Activated CD8-positive, alpha-beta memory T cell treated with anti-CD3 and anti-CD28 coated beads, Interleukin-2, amount 50 U/mL, for 24 hours (primary cell): ENCODE results near the gene RNF169.
"Not testable (repeated sequence)": the region's sequence is repeated elsewhere in the genome, so short reads cannot be mapped to it uniquely, and the experiment has no call there.

ENCODE experiments used
- DNase-seq: peaks from one replicate; pipeline ENCODE4 v3.0.0-alpha.2; 2020; ENCODE audit errors: extremely low read depth

RNF169 gene

GRCh38 chr11:74824285-74824982 is 75.8 kb downstream of the RNF169 start:
- DNase-seq = no peak

- DNase-seq = not testable (repeated sequence)
Measured at GRCh38 chr11:74825596-74825995, 76.9 kb downstream of the RNF169 start.

GRCh38 chr11:74826901-74827300 is 78.3 kb downstream of the RNF169 start:
- no peak for DNase-seq

- DNase-seq = no peak
Measured at GRCh38 chr11:74837191-74837590, 88.5 kb downstream of the RNF169 start.

- DNase-seq = no peak
Measured at GRCh38 chr11:74838188-74838587, 89.5 kb downstream of the RNF169 start.

GRCh38 chr11:74839446-74839845 is 90.8 kb downstream of the RNF169 start:
- no peak for DNase-seq

GRCh38 chr11:74839971-74840370 is 91.3 kb downstream of the RNF169 start:
- no peak for DNase-seq

- no peak for DNase-seq
Measured at GRCh38 chr11:74840486-74840885, 91.8 kb downstream of the RNF169 start.

GRCh38 chr11:74842967-74843366 is 94.3 kb downstream of the RNF169 start:
- no peak for DNase-seq

GRCh38 chr11:74844072-74844471 is 95.4 kb downstream of the RNF169 start:
- no peak for DNase-seq

GRCh38 chr11:74844865-74845264 is 96.2 kb downstream of the RNF169 start:
- no peak for DNase-seq

- no peak for DNase-seq
Measured at GRCh38 chr11:74845978-74846517, 97.4 kb downstream of the RNF169 start.

GRCh38 chr11:74846770-74847169 is 98.1 kb downstream of the RNF169 start:
- DNase-seq = no peak

- DNase-seq = no peak
Measured at GRCh38 chr11:74847395-74847794, 98.7 kb downstream of the RNF169 start.

GRCh38 chr11:74847895-74848294 is 99.2 kb downstream of the RNF169 start:
- DNase-seq = no peak

- no peak for DNase-seq
Measured at GRCh38 chr11:74849525-74850391, 101.1 kb downstream of the RNF169 start.

- no peak for DNase-seq
Measured at GRCh38 chr11:74853223-74853622, 104.6 kb downstream of the RNF169 start.

GRCh38 chr11:74860743-74861142 is 112.1 kb downstream of the RNF169 start:
- no peak for DNase-seq

- DNase-seq = no peak
Measured at GRCh38 chr11:74863410-74863809, 114.8 kb downstream of the RNF169 start.

- DNase-seq = no peak
Measured at GRCh38 chr11:74866557-74866956, 117.9 kb downstream of the RNF169 start.

GRCh38 chr11:74870485-74870884 is 121.8 kb downstream of the RNF169 start:
- no peak for DNase-seq

GRCh38 chr11:74871037-74871436 is 122.4 kb downstream of the RNF169 start:
- no peak for DNase-seq

- no peak for DNase-seq
Measured at GRCh38 chr11:74877132-74877531, 128.5 kb downstream of the RNF169 start.
